Astrocyte (in vitro differentiated cells and primary cell): ENCODE results near the gene ITPKB. TPM values are rescaled to one million over a fixed set of nuclear protein-coding genes. Genes with fewer than 3 reads are reported as not detected.
A peak's percentile ranks its signal among the peaks of the same experiment; 100 is the strongest.

ENCODE experiments used
- DNase-seq: peaks from one replicate; pipeline ENCODE4 v3.0.0-alpha.2; 2010; ENCODE audit warnings: low read depth
- FAIRE-seq: peaks from 2 replicates; lab custom pipeline; 2011; peaks lifted over from hg19 to GRCh38; lab: Jason Lieb, UNC
- H2AFZ ChIP-seq: 2 replicates; pipeline ENCODE4 v1.6.0; 2012; ENCODE audit warnings: low read depth, low read length, inconsistent platforms
- H3K27ac ChIP-seq: 2 replicates; pipeline ENCODE4 v1.5.1; 2011; ENCODE audit warnings: low read depth, low read length, inconsistent platforms
- H3K27me3 ChIP-seq: 2 replicates; pipeline ENCODE4 v1.6.0; 2011; ENCODE audit warnings: low read length, inconsistent platforms; ENCODE audit not compliant: insufficient read depth
- H3K36me3 ChIP-seq: 2 replicates; pipeline ENCODE4 v1.5.1; 2011; ENCODE audit warnings: low read length, inconsistent platforms; ENCODE audit not compliant: insufficient read depth
- H3K4me1 ChIP-seq: 2 replicates; pipeline ENCODE4 v1.5.1; 2011; ENCODE audit warnings: low read length, inconsistent platforms; ENCODE audit not compliant: insufficient read depth
- H3K4me2 ChIP-seq: 2 replicates; pipeline ENCODE4 v1.6.0; 2012; ENCODE audit warnings: low read length, inconsistent platforms
- H3K4me3 ChIP-seq: 2 replicates; pipeline ENCODE4 v1.5.1; 2011; ENCODE audit warnings: low read depth, mild to moderate bottlenecking, low read length, inconsistent platforms; ENCODE audit not compliant: insufficient read depth
- H3K79me2 ChIP-seq: 2 replicates; pipeline ENCODE4 v1.6.0; 2012; ENCODE audit warnings: mild to moderate bottlenecking, low read length, inconsistent platforms; ENCODE audit not compliant: insufficient read depth
- H3K9ac ChIP-seq: 2 replicates; pipeline ENCODE4 v1.6.0; 2012; ENCODE audit warnings: mild to moderate bottlenecking, low read length, inconsistent platforms
- H3K9me3 ChIP-seq: 2 replicates; pipeline ENCODE4 v1.5.1; 2012; ENCODE audit warnings: low read depth, mild to moderate bottlenecking, low read length, inconsistent platforms; ENCODE audit not compliant: insufficient read depth
- H4K20me1 ChIP-seq: 2 replicates; pipeline ENCODE4 v1.6.0; 2012; ENCODE audit warnings: low read length, inconsistent platforms; ENCODE audit not compliant: insufficient read depth
- H3K27ac Mint-ChIP-seq: one replicate; pipeline ENCODE4 v1.8.0; 2021; ENCODE audit warnings: mild to moderate bottlenecking, mixed read lengths; ENCODE audit not compliant: unreplicated experiment
- H3K27me3 Mint-ChIP-seq: one replicate; pipeline ENCODE4 v1.8.0; 2021; ENCODE audit warnings: low read depth, mixed read lengths; ENCODE audit not compliant: unreplicated experiment
- H3K36me3 Mint-ChIP-seq: one replicate; pipeline ENCODE4 v1.8.0; 2021; ENCODE audit warnings: low read depth, mixed read lengths; ENCODE audit not compliant: unreplicated experiment
- H3K4me1 Mint-ChIP-seq: one replicate; pipeline ENCODE4 v1.8.0; 2021; ENCODE audit warnings: low read depth, mixed read lengths; ENCODE audit not compliant: unreplicated experiment
- H3K4me3 Mint-ChIP-seq: one replicate; pipeline ENCODE4 v1.8.0; 2021; ENCODE audit warnings: mild to moderate bottlenecking, moderate library complexity, mixed read lengths; ENCODE audit not compliant: unreplicated experiment
- H3K9me3 Mint-ChIP-seq: one replicate; pipeline ENCODE4 v1.8.0; 2021; ENCODE audit warnings: mild to moderate bottlenecking, mixed read lengths; ENCODE audit not compliant: unreplicated experiment
- EZH2 ChIP-seq: IDR thresholded peaks from 2 replicates; pipeline ENCODE4 v1.6.1; 2012; ENCODE audit warnings: mild to moderate bottlenecking, low read length, inconsistent platforms; ENCODE audit not compliant: insufficient read depth
- total RNA-seq: library from RNA; stranded (reverse); gene quantifications from 2 replicates; pipeline ENCODE4 v1.2.1, GENCODE V29; 2021
- TF ChIP-seq, protein P1 (sequence below): IDR thresholded peaks from 2 replicates; pipeline ENCODE4 v1.5.1; 2011; ENCODE audit warnings: low read depth, mild to moderate bottlenecking, inconsistent platforms, low read length, moderate library complexity; ENCODE audit not compliant: insufficient read depth

Gene ITPKB
- total RNA-seq, 1 donor from 2014 or later, result 10.5 TPM

DNA sequence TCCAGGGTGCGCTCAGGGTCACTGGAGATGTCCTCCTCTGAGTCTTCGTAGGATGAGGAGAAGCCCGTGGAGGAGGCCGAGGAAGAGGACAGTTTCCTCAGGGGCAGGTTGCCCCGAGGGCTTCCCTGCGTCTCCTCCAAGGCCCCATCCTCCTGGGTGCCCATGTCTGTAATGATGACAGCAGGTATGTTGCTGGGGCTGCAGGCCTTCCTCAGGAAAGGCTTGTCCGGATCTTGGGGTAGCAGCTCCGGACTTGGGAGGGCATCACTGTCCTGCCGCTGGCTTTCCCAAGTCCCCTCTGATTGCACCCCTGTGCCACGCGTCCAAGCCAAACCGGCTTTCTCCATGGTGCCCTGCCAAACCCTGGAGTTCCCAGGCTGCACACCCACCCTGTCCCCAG is 3.5 kb downstream of the ITPKB start:
- H3K9me3 Mint-ChIP-seq, result no peaks in the 10 kb centered on the region
- Histone ChIP-seq H3K36me3 (no peaks in the 10 kb centered on the region), H3K9me3 (no peaks in the 10 kb centered on the region), H4K20me1 (peaks cover 49% of the 10 kb centered on the region), H3K4me1 (peaks cover 13% of the 10 kb centered on the region), H3K4me3 (no peak overlapping the region), H2AFZ (no peak overlapping the region), H3K27me3 (peaks cover 2% of the 10 kb centered on the region), H3K4me2 (peak overlapping the region; percentile 14), H3K27ac (no peak overlapping the region), H3K79me2 (peaks cover 40% of the 10 kb centered on the region), H3K9ac (no peak overlapping the region)
- H3K4me3 Mint-ChIP-seq, result peak overlapping the region; percentile 20
- H3K27me3 Mint-ChIP-seq, result peaks cover 2% of the 10 kb centered on the region
- no peak for TF ChIP-seq EZH2
- TF ChIP-seq, protein P1, sequence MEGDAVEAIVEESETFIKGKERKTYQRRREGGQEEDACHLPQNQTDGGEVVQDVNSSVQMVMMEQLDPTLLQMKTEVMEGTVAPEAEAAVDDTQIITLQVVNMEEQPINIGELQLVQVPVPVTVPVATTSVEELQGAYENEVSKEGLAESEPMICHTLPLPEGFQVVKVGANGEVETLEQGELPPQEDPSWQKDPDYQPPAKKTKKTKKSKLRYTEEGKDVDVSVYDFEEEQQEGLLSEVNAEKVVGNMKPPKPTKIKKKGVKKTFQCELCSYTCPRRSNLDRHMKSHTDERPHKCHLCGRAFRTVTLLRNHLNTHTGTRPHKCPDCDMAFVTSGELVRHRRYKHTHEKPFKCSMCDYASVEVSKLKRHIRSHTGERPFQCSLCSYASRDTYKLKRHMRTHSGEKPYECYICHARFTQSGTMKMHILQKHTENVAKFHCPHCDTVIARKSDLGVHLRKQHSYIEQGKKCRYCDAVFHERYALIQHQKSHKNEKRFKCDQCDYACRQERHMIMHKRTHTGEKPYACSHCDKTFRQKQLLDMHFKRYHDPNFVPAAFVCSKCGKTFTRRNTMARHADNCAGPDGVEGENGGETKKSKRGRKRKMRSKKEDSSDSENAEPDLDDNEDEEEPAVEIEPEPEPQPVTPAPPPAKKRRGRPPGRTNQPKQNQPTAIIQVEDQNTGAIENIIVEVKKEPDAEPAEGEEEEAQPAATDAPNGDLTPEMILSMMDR, result no peak
- DNase-seq (no peak), FAIRE-seq (no peak)
- H3K36me3 Mint-ChIP-seq, result peaks cover 5% of the 10 kb centered on the region
- peaks cover 16% of the 10 kb centered on the region for H3K4me1 Mint-ChIP-seq
- no peak overlapping the region for H3K27ac Mint-ChIP-seq

DNA sequence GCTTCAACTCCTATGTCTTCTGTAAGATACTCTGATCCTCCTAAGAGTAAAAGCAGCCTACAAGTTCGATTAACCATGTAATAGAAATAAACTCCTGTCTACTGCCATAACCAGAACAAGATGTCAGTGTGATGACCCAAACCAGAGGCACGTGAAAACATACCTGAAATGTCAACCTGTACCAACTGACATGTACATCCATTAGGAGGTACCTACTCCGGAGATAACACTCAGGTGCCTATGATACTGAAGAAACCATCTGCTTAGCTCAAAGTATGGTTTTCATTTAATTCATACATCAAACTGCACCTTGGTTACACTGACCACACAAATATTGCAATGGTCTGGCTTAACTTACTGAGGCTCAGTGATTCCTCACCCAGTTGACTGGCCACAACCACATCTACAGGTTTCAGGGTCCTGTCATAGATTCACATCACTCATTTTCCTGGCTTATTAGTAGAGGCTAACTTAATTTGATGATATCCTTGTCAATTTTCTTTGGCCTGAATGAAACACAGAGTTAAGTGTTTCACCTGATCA is 4.4 kb downstream of the ITPKB start:
- FAIRE-seq, result no peak
- peaks cover 49% of the 10 kb centered on the region for H4K20me1 ChIP-seq
- H3K36me3 Mint-ChIP-seq, result peaks cover 9% of the 10 kb centered on the region

DNA sequence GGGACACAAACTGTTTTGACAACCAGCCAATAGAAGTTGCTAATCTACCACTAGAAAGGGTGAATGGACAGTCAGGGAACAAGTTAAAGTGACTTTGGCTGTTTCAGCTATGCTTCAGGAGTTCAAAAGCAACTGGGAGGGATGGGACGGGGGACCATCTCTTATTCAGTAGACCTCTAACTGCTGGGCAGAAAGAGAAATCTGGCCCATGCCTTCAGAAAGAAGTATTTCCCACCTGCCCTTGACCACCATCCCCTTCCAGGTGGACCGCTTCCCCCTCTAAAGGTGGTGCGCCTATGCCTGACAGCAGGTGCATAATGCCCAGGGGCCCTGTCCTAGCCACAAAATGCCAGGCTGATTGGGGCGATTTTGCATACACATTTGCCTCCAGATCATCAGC is 5.2 kb downstream of the ITPKB start:
- no peak overlapping the region for H3K4me3 ChIP-seq
- peak overlapping the region; percentile 3 for H3K4me2 ChIP-seq
- FAIRE-seq, result no peak

More for the DNA sequence above, 4.4 kb downstream of the ITPKB start:
- Histone ChIP-seq H3K9me3 (no peaks in the 10 kb centered on the region), H3K79me2 (peaks cover 42% of the 10 kb centered on the region), H3K27me3 (peaks cover 2% of the 10 kb centered on the region), H3K36me3 (no peaks in the 10 kb centered on the region), H2AFZ (no peak overlapping the region), H3K4me3 (no peak overlapping the region), H3K4me1 (peaks cover 13% of the 10 kb centered on the region), H3K27ac (no peak overlapping the region), H3K4me2 (peak overlapping the region; percentile 3), H3K9ac (no peak overlapping the region)
- peaks cover 16% of the 10 kb centered on the region for H3K4me1 Mint-ChIP-seq
- no peak overlapping the region for H3K4me3 Mint-ChIP-seq
- H3K27ac Mint-ChIP-seq, result no peak overlapping the region
- no peaks in the 10 kb centered on the region for H3K9me3 Mint-ChIP-seq
- TF ChIP-seq EZH2, result no peak
- TF ChIP-seq, protein P1, result no peak
- DNase-seq, result no peak
- H3K27me3 Mint-ChIP-seq, result peaks cover 2% of the 10 kb centered on the region

More for the DNA sequence above, 5.2 kb downstream of the ITPKB start:
- peaks cover 14% of the 10 kb centered on the region for H3K4me1 Mint-ChIP-seq
- no peak overlapping the region for H3K4me3 Mint-ChIP-seq
- H3K4me1 ChIP-seq, result peaks cover 10% of the 10 kb centered on the region
- no peaks in the 10 kb centered on the region for H3K36me3 ChIP-seq
- no peaks in the 10 kb centered on the region for H3K9me3 Mint-ChIP-seq
- peaks cover 2% of the 10 kb centered on the region for H3K27me3 ChIP-seq
- H3K27ac ChIP-seq, result no peak overlapping the region
- H3K36me3 Mint-ChIP-seq, result peaks cover 9% of the 10 kb centered on the region
- H3K9me3 ChIP-seq, result no peaks in the 10 kb centered on the region
- H3K79me2 ChIP-seq, result peaks cover 42% of the 10 kb centered on the region
- DNase-seq, result no peak
- H4K20me1 ChIP-seq, result peaks cover 49% of the 10 kb centered on the region
- H3K27ac Mint-ChIP-seq, result no peak overlapping the region
- peaks cover 2% of the 10 kb centered on the region for H3K27me3 Mint-ChIP-seq
- H2AFZ ChIP-seq, result no peak overlapping the region
- H3K9ac ChIP-seq, result no peak overlapping the region
- TF ChIP-seq, protein P1, result no peak
- TF ChIP-seq EZH2, result no peak
